Measurements from ENCODE around the gene PICALM.
A peak's percentile ranks its signal among the peaks of the same experiment; 100 is the strongest.

PICALM gene

DNA sequence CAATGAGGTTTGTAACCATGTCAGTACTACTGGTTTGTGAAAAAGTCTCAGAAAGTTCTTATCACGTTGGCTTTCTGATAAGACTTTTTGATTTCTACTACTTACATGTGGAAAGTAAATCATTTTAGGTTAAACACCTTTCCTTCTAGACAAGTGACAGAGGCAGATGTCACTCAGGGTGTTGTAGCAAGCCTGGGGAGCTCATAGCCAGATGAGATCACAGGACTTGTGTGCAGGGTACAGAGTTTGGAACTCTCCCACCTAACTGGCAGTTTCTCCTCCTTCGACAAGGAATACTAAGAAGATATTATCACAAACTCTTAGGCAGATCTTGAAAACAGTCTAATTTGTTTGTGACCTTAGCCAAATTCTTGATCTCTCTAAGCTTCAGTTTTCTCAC is 49.4 kb upstream of the PICALM start (continued):
- TF ChIP-seq ZNF8 (CRISPR knock-in tag; IDR thresholded peaks at IDR 0.05) (no peak), TCF4 (CRISPR knock-in tag; IDR thresholded peaks at IDR 0.05; ENCODE audit: borderline replicate concordance) (no peak), SNAI2 (CRISPR knock-in tag; IDR thresholded peaks at IDR 0.05) (no peak), ZNF70 (CRISPR knock-in tag; IDR thresholded peaks at IDR 0.05) (no peak)
- TF ChIP-seq, protein P1, sequence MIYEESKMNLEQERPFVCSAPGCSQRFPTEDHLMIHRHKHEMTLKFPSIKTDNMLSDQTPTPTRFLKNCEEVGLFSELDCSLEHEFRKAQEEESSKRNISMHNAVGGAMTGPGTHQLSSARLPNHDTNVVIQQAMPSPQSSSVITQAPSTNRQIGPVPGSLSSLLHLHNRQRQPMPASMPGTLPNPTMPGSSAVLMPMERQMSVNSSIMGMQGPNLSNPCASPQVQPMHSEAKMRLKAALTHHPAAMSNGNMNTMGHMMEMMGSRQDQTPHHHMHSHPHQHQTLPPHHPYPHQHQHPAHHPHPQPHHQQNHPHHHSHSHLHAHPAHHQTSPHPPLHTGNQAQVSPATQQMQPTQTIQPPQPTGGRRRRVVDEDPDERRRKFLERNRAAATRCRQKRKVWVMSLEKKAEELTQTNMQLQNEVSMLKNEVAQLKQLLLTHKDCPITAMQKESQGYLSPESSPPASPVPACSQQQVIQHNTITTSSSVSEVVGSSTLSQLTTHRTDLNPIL (CRISPR knock-in tag; IDR thresholded peaks at IDR 0.05; ENCODE audit: low read depth) = no peak

DNA sequence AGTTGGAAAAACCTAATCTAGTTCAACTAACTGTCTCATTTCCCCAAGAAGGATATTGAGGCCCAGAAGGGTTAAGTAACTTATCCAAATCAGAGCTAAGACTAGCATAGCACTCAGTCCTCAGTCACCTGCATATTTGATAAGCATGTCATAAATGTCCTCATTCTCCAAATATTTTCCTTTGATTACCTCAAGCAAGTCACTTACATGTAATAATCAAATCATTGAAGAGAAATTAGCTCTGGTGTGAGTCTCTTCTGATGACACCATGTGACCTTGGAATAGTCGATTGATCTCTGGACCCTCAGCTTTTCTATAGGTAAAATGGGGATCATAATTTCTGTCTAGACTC is 48.8 kb upstream of the PICALM start:
- ATAC-seq = no peak
- no peak for TF ChIP-seq ARNTL (CRISPR knock-in tag; IDR thresholded peaks at IDR 0.05; ENCODE audit: borderline replicate concordance, low read depth)
- TF ChIP-seq CSDC2 (CRISPR knock-in tag; IDR thresholded peaks at IDR 0.05) = no peak
- TF ChIP-seq, protein P2, sequence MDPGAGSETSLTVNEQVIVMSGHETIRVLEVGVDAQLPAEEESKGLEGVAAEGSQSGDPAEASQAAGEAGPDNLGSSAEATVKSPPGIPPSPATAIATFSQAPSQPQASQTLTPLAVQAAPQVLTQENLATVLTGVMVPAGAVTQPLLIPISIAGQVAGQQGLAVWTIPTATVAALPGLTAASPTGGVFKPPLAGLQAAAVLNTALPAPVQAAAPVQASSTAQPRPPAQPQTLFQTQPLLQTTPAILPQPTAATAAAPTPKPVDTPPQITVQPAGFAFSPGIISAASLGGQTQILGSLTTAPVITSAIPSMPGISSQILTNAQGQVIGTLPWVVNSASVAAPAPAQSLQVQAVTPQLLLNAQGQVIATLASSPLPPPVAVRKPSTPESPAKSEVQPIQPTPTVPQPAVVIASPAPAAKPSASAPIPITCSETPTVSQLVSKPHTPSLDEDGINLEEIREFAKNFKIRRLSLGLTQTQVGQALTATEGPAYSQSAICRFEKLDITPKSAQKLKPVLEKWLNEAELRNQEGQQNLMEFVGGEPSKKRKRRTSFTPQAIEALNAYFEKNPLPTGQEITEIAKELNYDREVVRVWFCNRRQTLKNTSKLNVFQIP (CRISPR knock-in tag; IDR thresholded peaks at IDR 0.05; ENCODE audit: borderline replicate concordance, low read depth) = no peak
- no peak for TF ChIP-seq OSR1 (CRISPR knock-in tag; IDR thresholded peaks at IDR 0.05)
- no peak for TF ChIP-seq ZNF8 (CRISPR knock-in tag; IDR thresholded peaks at IDR 0.05)
- TF ChIP-seq ZFP3 (CRISPR knock-in tag; IDR thresholded peaks at IDR 0.05) = no peak
- TF ChIP-seq, protein P1 (CRISPR knock-in tag; IDR thresholded peaks at IDR 0.05; ENCODE audit: low read depth) = no peak
- TF ChIP-seq SNAI2 (CRISPR knock-in tag; IDR thresholded peaks at IDR 0.05) = no peak
- TF ChIP-seq TCF4 (CRISPR knock-in tag; IDR thresholded peaks at IDR 0.05; ENCODE audit: borderline replicate concordance) = no peak
- no peak for TF ChIP-seq BACH2 (CRISPR knock-in tag; IDR thresholded peaks at IDR 0.05; ENCODE audit: borderline replicate concordance)
- no peak for TF ChIP-seq TOX (CRISPR knock-in tag; IDR thresholded peaks at IDR 0.05; ENCODE audit: borderline replicate concordance)

DNA sequence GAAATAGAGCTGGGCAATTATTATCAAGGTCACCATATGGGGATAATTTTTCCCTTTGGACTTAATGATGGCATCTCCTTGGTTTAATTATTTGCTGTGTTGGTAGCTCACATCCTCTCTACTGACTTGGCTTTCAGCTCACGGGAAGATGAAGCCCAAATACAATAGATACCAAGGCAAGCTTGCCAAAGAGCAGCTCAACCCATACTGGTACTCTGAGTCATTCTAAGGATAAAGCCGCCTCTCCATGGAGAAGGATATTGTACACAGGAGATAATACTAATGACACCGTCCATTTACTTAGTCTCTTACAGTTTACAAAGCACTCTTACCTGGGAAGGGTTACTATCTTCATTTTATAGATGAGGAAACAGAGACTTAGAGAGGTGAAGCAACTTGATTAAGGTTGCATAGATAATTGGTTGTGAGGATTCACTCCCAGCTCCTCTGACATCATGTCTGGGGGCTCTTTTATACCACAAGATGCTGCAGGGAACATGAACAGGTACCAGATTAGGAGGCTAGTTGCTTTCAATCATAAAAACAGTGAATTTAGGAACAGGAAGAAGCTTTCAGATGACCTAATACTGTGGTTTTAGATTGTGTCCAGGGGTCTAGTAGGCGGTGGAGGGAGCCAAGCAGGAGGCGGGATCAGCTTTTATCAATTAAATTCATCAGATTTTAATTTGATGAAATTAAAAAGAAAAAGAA is 48.3 kb upstream of the PICALM start:
- no peak for TF ChIP-seq PPARA (CRISPR knock-in tag; IDR thresholded peaks at IDR 0.05; ENCODE audit: borderline replicate concordance)
- ATAC-seq = peak; percentile 74

DNA sequence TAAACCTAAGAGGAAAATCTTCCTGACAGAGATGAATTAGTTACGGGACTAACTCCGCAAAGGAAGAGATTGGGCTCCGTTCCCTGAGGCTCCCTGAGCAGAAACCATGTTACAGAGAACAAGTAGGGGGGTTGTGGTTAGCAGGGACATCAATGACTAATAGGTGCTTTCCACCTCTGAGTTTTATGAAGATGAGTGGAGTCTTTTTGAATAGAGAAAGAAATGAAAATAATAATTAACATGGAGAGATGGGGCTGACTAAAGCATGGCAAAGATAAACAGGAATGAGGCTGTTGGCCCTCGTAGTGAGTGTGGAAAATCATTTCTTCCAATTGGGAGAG is 47.5 kb upstream of the PICALM start:
- TF ChIP-seq ZC3H10 (CRISPR knock-in tag; IDR thresholded peaks at IDR 0.05) (peak; percentile 71; the same call in 1 of the 2 replicates), ISL1 (CRISPR knock-in tag; IDR thresholded peaks at IDR 0.05) (peak; percentile 51), ZNF8 (CRISPR knock-in tag; IDR thresholded peaks at IDR 0.05) (no peak), TOX (CRISPR knock-in tag; IDR thresholded peaks at IDR 0.05; ENCODE audit: borderline replicate concordance) (peak; percentile 86)
- TF ChIP-seq, protein P3, sequence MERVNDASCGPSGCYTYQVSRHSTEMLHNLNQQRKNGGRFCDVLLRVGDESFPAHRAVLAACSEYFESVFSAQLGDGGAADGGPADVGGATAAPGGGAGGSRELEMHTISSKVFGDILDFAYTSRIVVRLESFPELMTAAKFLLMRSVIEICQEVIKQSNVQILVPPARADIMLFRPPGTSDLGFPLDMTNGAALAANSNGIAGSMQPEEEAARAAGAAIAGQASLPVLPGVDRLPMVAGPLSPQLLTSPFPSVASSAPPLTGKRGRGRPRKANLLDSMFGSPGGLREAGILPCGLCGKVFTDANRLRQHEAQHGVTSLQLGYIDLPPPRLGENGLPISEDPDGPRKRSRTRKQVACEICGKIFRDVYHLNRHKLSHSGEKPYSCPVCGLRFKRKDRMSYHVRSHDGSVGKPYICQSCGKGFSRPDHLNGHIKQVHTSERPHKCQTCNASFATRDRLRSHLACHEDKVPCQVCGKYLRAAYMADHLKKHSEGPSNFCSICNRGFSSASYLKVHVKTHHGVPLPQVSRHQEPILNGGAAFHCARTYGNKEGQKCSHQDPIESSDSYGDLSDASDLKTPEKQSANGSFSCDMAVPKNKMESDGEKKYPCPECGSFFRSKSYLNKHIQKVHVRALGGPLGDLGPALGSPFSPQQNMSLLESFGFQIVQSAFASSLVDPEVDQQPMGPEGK (CRISPR knock-in tag; IDR thresholded peaks at IDR 0.05; ENCODE audit: borderline replicate concordance) = 0 out of 2 replicates have a peak, but pooled peaks have one; percentile 47
- peak; percentile 75 for ATAC-seq

DNA sequence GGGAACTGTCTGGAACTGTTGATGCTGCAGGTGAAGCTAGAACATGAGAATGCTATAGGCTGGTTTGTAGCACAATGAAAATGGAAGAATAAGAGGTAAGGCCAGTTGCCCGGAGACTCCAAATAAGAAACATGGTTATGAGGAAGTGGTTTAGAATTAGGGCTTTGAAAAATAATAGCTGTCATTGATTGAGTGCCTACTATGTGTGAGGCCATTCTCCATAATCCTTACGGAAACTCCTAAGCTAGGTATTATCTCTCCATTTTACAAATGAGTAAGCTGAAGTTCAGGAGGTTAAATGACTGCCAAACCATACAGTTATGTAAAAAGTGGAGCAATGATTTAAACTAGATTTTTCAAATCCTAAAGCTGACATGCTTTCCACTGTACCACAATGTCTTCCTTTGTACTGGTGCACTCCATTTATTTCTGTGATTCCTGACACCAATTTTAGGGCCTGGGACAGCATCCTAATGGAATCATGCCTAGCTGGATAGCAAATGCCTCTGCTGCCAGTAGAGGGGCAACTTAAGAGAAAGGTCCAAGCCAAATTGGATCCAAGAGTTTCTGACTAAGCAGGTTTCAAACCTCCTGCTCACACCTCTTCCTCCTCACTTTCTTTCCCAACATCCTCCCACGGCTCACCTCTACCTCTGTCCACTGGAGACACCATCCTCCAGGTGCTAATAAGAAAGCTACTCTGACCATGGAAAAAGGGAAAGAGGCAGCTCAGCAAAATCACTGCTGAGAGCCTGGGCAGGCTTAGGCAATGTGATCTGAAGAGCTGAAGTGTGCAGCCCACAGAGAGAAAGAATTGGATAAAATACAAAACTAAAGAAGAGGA is 46.9 kb upstream of the PICALM start:
- TF ChIP-seq, protein P2 (CRISPR knock-in tag; IDR thresholded peaks at IDR 0.05; ENCODE audit: borderline replicate concordance, low read depth) = no peak
- TF ChIP-seq ISL1 (CRISPR knock-in tag; IDR thresholded peaks at IDR 0.05) (no peak), OSR1 (CRISPR knock-in tag; IDR thresholded peaks at IDR 0.05) (no peak), PPARA (CRISPR knock-in tag; IDR thresholded peaks at IDR 0.05; ENCODE audit: borderline replicate concordance) (no peak), ARNTL (CRISPR knock-in tag; IDR thresholded peaks at IDR 0.05; ENCODE audit: borderline replicate concordance, low read depth) (no peak), TOX (CRISPR knock-in tag; IDR thresholded peaks at IDR 0.05; ENCODE audit: borderline replicate concordance) (no peak), BACH2 (CRISPR knock-in tag; IDR thresholded peaks at IDR 0.05; ENCODE audit: borderline replicate concordance) (no peak), TCF4 (CRISPR knock-in tag; IDR thresholded peaks at IDR 0.05; ENCODE audit: borderline replicate concordance) (no peak), ZNF8 (CRISPR knock-in tag; IDR thresholded peaks at IDR 0.05) (no peak), ZNF565 (CRISPR knock-in tag; conservative IDR thresholded peaks at IDR 0.05; ENCODE audit: low read depth) (no peak), ZFP3 (CRISPR knock-in tag; IDR thresholded peaks at IDR 0.05) (no peak)
- TF ChIP-seq, protein P3 (CRISPR knock-in tag; IDR thresholded peaks at IDR 0.05; ENCODE audit: borderline replicate concordance) = no peak
- ATAC-seq = peak; percentile 59

Measured in SK-N-SH treated with all-trans-retinoic acid at 6 μM for 48 hours (cell line).